Measurements from ENCODE around the gene ETDC.
A peak's percentile ranks its signal among the peaks of the same experiment; 100 is the strongest.
"Not testable (repeated sequence)": the region's sequence is repeated elsewhere in the genome, so short reads cannot be mapped to it uniquely, and the experiment has no call there.

Gene ETDC

DNA sequence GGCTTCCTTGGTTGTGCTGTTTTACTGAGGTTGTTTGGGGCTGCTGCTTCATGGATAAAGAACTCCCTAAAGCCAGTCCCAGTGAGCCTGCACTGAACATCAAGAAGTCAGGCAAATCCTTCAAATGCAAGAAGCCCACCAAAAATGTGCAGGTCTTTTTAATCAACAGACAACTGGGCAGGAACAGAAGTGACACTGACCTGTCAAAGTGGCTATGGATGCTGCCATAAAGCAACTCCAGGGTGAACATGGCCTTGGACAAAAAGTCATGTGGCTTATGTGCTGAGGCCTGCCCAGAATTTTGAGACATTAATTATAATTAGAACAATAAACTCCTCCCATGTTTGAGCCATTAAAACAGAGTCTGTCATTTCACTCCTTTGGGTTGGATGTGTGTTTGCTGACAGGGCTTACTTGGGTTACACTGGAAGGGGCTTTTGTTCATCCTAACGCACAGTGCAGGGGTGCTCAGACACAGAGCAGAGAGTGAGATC lies at the start of gene ETDC:
ETDC (plus strand) TSS at position 51 of the 494 bp plus-strand sequence; CDS start at position 51, 0 bp downstream.
- DNase-seq, result no peak

DNA sequence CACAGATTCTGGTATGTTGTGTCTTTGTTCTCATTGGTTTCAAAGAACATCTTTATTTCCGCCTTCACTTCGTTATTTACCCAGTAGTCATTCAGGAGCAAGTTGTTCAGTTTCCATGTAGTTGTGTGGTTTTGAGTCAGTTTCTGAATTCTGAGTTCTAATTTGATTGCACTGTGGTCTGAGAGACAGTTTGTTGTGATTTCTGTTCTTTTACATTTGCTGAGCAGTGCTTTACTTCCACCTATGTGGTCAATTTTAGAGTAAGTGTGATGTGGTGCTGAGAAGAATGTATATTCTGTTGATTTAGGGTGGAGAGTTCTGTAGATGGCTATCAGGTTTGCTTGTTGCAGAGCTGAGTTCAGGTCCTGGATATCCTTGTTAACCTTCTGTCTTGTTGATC lies 48.3 kb upstream of the ETDC start:
- DNase-seq, result not testable (repeated sequence)

DNA sequence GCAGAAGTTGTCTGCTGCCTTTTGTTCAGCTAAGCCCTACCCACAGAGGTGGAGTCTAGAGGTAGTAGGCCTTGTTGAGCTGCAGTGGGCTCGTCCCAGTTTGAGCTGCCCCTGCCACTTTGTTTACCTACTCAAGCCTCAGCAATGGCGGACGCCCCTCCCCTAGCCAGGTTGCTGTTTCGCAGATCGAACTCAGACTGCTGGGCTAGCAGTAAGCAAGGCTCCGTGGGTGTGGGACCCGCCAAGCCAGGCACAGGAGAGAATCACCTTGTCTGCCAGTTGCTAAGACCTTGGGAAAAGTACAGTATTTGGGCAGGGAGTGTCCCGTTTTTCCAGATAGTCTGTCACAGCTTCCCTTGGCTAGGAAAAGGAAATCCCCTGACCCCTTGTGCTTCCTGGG lies 45.9 kb upstream of the ETDC start:
- not testable (repeated sequence) for DNase-seq

DNA sequence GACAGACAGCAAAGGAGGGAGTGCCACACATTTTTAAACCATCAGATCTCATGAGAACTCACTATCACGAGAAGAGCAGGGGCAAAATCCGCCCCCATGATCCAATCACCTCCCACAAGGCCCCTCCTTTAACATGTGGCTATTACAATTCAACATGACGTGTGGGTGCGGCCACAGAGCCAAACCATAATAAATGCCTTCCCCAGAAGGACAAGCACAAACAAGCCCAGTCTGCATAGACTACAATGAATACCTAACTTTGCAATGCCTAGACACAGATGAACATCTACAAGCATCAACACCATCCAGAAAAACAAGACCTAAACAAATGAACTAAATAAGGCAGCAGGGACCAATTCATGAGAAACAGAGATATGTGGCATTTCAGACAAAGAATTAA lies 45.1 kb upstream of the ETDC start:
- DNase-seq, result no peak

DNA sequence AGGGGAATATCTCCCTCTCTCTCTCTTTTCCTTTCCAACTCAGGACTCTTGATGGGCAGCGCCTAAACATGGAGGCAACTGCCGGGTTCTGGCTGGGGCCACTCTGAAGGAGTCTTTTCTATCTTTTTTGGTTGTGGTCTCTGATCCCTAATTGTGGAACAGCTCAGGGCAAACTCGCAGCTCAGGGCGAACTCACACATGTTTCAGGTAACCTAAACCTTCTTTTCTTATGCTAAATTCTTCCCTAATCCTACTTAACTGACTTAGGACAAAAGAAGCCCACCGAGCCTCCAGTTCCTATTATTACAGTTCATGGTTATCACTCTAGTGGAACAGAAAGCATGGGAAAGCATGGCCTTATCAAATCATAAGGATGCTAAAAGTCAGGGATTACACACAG lies 36.1 kb upstream of the ETDC start:
- no peak for DNase-seq

DNA sequence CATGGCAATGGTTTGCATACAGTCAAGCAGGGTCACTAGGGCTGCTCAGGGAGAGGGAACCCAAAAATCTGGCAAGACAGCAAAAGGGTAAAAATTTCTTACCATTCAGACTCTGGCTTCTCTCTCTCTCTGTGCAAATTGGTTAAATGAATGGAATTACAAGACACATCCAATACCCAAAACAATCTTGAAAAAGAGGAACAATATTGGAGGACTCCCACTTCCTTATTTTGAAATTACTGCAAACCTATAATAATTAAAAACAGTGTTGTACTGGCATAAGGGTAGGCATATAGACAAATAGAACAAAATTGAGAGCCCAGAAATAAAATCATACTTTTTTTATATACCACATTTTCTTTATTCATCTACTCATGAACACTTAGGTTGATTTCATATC lies 33.3 kb upstream of the ETDC start:
- DNase-seq, result no peak

DNA sequence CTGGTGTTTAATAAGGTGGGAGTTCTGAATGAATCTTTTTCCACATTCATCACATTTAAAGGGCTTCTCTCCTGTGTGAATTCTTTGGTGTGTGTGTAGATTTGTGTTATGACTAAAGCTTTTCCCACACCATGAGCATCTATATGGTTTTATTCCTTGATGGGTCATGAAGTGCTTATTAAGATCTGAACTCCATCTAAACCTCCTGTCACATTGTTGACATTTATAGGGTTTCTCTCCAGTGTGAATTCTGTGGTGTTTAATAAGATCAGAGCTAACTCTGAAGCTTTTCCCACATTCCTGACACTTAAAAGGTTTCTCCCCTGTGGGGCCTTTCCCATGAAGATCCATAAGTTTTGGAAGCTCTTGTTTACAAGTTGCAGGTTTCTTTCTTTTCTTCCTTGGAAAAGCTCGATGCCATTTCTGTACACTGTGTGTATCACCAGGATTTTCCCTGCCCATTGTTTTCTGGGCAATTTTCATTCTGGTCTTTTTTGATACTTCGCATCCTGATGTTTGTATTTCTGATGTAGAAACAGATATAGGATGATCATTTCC lies 21.9 kb upstream of the ETDC start:
- DNase-seq, result no peak

DNA sequence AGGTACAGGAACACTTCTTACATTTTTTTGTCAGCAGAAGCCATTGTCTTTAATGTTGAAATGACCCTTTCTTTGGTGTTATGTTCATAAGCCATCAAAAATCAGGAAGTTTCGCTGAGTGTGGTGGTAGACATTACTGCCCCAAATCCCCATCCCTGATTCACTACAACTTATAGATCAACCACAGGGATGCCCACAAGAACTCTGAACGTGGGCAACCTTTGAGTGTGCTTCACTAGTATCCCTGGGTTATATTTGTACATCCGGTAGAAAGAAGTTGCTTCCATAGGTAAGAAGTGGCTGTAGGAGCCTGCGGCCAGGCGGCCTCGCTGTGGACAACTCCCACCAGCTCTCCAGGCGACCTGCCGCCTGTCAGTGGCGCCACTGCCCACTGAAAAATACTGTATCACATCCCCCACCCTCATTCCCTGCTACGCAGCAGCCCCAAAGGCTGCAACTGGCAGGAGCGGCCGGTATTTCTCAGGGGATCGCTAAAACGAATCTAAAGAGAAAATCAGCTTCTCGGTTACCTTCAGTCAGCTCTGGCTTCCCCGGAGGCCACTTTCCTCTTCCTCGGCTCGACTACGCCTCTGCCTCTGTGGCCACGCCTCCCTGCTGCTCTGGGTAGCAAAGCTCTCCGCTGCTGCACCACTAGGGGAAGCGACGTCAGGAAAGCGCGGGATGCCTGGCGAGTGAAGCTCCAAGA lies 13.9 kb upstream of the ETDC start:
- peak; percentile 72 for DNase-seq

DNA sequence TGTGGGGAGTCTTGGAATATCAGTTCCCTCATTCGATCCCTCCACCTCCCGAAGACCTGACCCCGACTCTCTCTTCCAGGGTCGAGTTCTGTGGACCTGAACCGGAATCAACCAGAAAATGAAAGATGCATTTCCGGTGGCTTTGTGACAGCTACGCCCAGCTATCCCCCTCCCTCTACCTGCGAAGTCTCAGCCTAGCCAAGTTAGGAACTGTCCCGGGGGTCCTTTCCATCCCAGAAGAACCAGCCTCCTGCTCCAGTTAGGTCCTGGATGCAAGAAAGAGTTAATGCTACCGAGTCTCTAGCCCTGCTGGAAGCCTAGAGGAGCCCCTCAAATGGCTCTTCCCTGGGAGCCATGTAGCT lies 13.4 kb upstream of the ETDC start:
- DNase-seq, result no peak

DNA sequence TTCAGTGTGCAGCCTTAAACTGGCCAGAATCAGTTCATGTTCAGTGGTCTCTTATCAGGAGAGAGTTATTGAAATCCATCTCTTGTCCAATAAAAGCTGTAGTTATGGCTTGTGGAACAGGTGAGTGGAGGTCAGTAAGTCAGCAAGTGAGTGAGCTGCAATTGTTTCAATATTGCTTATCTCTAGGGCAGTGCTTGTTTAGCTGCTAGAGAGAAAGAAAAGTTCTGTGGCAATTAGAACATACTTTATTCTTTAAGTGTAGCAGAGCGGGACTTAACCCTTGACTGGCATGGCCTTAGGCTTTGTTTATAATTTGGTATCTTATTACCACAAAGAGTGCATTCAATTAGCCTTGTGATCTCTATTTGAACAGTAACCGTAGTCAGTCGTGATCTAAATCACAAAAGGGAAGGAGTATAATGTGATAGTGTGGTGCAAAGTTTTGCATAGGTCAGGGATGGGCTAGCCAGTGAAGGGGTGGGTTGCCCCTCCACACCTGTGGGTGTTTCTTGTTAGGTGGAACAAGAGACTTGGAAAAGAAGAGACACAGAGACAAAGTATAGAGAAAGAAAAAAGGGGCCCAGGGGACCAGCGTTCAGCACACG lies 6.9 kb upstream of the ETDC start:
- DNase-seq, result no peak

DNA sequence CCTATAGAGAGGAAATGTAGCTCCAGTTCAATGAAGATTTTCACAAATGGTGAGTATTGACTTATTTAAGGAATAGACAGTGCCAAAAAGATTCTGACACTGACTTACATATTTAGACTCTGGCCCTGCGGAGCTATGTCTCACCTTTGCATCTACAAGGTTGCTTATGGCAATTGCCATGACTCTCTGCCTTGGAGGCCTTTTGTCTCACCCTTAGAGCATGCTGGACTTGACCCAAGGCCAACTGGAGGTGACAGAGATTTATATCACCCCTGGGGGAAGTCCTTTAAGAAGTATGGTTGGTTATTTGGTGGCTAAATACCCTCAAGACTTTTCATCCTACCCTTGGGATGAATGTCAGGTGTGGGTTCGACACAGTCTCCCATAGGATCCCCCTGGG lies 4.5 kb upstream of the ETDC start:
- no peak for DNase-seq

DNA sequence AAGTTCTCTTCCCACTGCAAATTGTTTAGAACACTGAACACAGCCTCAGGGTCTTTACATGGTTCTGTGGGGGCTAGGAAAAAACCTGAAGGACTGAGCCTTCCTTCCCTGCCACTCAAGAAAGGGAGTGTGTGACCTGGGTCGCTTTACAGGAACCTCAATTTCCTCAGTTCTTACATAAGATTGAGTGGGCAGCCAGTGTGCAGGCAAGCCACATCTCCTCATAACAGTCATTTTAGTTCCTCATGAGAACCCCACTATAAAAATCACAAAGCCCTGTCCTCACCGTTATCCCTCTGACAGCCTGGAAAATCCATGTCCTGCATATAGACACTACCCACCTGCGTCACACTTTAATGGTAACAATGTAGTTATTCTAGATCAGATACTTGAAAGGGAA lies 2.1 kb upstream of the ETDC start:
- DNase-seq, result no peak

DNA sequence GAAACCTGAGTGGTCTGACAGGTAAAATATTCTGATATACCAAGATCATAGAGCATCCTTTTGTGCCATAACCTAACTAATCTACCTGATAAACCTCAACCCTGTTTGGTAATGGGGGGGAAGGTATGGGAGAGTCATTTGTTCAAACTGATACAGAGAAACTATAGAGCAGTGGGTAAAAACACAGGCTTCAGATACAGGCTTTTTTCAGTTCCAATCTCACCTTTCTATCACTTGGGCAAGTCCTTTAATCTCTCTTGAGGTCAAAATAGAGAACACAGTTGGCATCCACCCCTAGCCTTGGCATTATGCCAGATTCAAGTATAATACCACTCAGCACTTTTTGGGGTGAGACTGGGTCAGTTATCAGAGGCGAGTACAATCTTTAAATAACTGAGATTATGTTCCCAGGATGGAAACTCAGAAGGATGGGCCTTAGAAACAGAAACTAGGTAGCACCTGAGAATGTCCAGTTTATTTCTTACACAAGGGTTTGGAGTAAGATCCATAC lies 880 bp upstream of the ETDC start:
- no peak for DNase-seq

DNA sequence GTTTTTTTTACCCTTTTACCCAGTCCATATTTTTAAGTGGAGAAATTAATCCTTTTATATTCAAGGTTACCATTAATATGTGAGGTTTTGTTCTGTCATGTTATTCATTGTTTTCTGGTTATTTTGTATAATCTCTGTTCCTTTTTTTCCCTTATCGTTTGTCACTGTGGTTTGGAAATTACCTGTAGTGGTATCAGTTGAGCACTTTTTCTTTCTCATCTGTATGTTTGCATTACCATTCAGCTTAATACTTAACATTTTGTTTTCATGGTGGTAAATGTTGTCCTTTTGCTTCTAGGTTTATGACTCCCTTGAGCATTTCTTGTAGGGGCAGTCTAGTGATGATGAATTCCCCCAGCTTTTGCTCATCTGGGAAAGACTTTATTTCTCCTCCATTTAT lies 6.6 kb downstream of the ETDC start:
- no peak for DNase-seq

DNA sequence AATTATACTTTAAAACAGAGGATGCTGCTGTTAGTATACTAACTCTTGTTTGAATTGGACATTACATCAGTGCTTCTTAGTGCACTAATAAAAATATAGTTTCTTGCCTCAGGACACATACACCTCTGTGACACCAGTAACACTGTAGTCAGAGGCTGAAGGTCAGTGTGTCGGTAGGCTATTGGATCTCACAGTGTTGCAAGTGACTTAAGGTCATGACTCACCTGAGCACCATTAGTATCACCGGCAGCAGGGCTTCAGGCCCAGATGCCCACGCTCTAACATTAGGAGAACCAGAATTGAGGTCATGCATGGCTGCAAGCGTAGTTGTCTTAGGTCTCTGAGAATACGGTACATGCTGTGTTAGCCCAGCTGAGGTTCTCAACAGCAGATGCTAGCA lies 15.2 kb downstream of the ETDC start:
- no peak for DNase-seq

DNA sequence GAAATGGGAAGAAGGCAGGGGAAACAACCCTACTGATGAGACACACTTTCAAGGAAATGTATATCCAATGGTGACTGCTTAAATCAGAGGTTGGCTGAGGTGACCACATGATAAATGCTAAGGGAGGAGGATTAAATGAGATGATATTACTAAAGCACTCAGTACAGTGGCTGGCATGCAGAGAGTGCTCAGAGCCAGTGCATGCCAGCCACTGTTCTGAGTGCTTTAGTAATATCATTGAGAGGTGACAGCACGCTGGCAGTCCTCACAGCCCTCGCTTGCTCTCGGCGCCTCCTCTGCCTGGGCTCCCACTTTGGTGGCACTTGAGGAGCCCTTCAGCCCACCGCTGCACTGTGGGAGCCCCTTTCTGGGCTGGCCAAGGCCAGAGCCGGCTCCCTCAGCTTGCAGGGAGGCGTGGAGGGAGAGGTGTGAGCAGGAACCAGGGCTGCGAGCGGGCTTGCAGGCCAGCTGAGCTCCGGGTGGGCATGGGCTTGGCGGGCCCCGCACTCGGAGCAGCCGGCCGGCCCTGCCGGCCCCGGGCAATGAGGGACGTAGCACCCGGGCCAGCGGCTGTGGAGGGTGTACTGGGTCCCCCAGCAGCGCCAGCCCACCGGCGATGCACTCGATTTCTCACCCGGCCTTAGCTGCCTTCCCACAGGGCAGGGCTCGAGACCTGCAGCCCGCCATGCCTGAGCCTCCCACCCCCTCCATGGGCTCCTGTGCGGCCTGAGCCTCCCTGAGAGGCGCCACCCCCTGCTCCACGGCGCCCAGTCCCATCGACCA lies 15.9 kb downstream of the ETDC start:
- DNase-seq, result not testable (repeated sequence)

DNA sequence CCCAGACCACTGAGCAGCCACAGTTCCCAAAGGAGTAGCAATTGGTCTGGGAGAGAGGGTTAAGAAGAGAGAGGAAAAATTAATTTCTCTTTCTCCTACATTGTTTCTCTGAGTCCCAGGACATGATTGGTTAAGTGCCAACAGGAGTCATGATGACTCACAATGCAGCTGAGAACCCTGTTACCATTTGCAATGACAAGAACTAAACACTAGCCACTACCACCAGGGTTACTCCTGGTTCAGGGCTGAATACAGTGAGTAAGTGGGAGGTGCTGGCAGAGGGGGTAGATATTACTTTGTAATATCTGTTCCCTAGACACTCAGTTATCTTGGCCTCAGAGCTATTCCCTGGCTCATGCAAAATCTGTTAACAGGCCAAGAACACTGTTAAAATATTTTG lies 18.0 kb downstream of the ETDC start:
- no peak for DNase-seq

DNA sequence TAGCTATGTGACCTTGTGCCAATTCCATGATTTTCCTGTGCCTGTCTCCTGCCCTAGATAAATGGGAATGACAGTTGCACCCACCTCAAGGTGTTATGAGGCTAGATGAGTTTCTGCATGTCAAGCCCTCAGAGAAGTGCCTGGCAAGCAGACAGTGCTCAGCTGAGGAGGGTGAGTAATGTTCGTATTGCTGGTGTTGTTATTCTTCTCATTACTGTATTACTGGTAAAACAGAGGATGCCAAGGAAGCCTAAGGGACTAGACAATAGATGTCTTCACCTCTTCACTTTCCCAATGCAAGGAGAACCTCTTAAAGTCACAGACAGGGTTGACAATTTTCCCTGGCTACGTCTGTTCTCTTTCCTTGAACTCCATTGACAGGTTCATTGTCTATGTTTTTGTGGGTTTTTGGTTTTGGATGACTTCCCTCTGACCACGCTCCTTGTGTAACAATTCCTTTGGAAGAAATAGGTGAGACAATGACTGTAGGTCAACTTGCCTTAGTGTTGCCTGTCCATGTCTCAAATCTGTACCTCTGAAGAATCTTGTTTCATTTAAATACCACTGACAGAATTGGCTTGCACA lies 19.2 kb downstream of the ETDC start:
- no peak for DNase-seq

DNA sequence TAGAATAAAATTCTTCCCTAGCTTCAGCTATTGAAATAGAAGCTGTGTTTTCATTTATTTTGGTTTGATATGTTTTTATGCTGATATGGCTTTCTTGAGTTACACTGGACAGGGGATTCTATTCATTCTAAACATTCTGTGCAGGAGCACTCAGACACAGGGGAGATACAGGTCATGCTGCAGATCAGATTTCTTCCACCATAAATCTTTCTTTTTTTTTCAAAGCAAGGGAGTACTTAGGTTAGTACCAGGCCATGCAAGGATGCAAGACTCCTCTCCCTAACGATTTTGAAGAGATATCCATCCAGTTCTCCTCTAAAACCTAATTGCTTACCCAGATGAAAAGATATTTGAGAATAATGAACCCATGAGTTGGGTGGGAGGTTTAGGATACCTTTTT lies 21.4 kb downstream of the ETDC start:
- DNase-seq, result no peak

DNA sequence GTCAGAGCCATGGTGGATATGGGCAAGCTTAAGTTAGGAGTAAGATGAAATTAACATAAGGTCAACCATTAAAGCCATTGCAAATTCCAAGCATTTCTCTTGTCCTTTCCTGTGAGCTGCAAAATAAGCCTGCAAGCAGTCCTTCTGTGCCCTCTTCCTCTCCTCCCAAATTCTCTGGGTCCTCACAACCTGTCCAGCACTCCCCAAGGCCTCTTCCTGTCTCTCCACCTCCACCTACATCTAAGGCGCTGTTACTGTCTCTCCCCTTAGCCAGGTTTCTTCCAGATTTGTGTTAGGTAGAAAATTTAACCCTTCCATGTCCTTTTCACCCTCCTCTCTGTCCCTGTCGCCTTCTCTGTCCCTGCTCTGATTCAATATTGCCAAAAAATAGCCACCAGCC lies 22.2 kb downstream of the ETDC start:
- DNase-seq, result no peak

DNA sequence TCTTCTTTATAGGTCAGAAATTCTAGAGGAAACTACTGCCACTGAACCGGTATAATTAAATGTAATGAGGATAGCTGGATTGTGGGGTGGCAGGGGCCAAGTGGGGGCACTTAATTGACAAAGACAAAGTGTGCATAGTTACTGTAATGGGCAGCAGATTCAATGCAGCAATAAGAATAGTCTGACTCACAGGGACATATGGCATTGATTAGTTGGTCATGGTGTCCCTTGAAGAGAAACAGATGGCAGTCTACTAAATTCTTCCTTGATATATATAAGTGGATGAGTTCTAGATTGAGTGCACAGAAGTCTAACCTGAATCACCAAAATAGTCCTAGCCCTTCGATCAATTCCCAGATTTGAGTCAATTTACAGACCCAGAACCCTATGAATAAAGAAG lies 31.6 kb downstream of the ETDC start:
- DNase-seq, result no peak

DNA sequence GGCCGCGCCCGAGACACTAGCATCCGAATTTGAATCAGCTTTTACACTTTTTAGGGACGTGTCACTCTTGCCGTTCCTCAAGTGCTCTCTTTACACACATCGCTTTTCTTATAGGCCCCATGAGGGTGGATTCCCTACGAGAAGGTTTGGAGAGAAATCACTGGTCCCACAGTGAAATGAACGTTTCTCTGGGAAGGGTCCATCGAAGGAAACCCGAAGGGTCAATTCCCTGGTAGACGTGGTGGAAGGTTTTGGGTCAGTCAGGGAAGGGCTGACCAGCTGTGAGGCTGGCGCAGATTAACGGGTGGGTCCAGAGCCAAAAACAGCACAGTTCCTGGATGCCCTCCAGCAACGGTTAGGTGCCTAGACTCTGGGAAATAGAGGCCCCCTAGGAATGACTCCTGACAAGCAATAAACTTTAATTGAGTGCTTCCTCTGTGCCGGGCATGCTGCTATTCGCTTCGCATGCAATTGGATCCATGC lies 35.9 kb downstream of the ETDC start:
- DNase-seq, result no peak

DNA sequence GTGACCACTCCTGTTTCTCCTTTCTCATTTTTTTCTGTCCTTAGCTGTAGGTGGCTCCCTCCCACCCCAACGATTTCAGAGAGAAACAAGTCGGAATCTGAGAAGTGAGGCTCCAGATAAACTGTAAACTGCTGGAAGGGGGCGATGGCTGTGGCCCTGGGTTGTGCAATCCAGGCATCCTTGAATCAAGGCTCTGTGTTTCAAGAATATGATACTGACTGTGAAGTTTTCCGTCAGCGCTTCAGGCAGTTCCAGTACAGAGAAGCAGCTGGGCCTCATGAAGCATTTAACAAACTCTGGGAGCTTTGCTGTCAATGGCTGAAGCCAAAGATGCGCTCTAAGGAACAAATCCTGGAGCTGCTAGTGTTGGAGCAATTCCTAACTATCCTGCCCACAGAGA lies 37.7 kb downstream of the ETDC start:
- DNase-seq, result no peak

Data from activated naive CD4-positive, alpha-beta T cell treated with anti-CD3 and anti-CD28 coated beads, Interleukin-2, amount 50 U/mL, for 16 hours (primary cell).